GM13976 (cell line): ENCODE measurements around the gene TENT5D.
A peak's percentile ranks its signal among the peaks of the same experiment; 100 is the strongest.
"Not testable (repeated sequence)": the region's sequence is repeated elsewhere in the genome, so short reads cannot be mapped to it uniquely, and the experiment has no call there.

ENCODE experiments used
- DNase-seq: peaks from one replicate; pipeline ENCODE4 v3.0.0; 2012; ENCODE audit warnings: low spot score
- in situ Hi-C: fragments of 300-500 bp; cut with MboI; formaldehyde crosslinking; loops from one replicate; pipeline ENCODE4 v1.12.0; 2022; ENCODE audit warnings: low sequenced_read_pairs, mixed read lengths, inconsistent platforms; ENCODE audit not compliant: unreplicated experiment
- TF ChIP-seq, protein P1 (sequence below): IDR thresholded peaks from 2 replicates; pipeline ENCODE4 v1.5.1; 2012; ENCODE audit warnings: borderline replicate concordance, mild to moderate bottlenecking; ENCODE audit not compliant: insufficient read depth; ENCODE audit errors: extremely low read depth, missing control alignments, control extremely low read depth

TENT5D gene

DNA sequence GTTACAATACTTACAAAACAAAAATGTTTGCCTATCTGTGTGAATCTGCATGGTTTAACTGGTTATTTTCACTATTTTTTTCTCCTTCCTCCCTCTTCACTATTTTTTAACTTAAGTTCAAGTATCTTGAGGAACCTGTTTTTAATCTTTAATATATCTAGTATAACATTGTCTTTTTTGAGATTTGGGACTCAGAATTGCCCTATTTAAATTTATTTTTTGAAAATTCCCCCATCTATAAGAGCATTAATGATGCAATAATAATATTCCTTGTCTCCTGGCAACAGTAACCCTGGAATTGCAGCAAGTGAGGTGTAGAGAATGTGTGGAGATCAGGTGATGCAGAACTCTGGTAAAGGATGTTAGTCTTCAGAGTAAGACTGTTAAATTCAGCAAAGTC lies at the start of gene TENT5D:
TSS of gene TENT5D (plus strand) at position 301 of the 400 bp plus-strand sequence. CDS start 22,093 bp downstream, outside the sequence.
- no peak for DNase-seq
- TF ChIP-seq, protein P1, sequence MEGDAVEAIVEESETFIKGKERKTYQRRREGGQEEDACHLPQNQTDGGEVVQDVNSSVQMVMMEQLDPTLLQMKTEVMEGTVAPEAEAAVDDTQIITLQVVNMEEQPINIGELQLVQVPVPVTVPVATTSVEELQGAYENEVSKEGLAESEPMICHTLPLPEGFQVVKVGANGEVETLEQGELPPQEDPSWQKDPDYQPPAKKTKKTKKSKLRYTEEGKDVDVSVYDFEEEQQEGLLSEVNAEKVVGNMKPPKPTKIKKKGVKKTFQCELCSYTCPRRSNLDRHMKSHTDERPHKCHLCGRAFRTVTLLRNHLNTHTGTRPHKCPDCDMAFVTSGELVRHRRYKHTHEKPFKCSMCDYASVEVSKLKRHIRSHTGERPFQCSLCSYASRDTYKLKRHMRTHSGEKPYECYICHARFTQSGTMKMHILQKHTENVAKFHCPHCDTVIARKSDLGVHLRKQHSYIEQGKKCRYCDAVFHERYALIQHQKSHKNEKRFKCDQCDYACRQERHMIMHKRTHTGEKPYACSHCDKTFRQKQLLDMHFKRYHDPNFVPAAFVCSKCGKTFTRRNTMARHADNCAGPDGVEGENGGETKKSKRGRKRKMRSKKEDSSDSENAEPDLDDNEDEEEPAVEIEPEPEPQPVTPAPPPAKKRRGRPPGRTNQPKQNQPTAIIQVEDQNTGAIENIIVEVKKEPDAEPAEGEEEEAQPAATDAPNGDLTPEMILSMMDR = no peak
- in situ Hi-C loops = no loop called here

DNA sequence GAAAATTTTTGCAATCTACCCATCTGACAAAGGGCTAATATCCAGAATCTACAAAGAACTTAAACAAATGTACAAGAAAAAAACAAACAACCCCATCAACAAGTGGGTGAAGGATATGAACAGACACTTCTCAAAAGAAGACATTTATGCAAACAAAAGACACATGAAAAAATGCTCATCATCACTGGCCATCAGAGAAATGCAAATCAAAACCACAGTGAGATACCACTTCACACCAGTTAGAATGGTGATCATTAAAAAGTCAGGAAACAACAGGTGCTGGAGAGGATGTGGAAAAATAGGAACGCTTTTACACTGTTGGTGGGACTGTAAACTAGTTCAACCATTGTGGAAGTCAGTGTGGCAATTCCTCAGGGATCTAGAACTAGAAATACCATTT lies 34.6 kb upstream of the TENT5D start:
- in situ Hi-C loops, DNase-seq: not testable (repeated sequence)

DNA sequence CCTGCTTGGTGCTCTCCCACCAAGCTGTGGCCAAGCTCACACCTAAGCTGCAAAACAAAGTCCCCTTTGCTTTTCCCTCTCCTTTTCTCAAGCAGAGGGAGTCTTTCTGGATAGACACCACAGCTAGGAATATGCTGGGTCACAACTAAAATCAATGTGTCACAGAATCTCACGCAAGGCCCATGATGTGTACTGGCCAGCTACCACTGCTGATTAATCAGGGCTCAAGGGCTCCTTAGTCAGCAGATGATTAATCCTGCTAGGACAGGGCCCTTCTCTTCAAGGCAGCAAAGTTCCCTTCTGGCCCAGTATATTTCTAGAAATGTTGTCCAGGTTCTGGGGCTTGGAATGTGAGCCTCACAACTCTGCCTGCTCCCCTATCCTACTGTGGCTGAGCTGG lies 32.0 kb upstream of the TENT5D start:
- TF ChIP-seq, protein P1 = no peak
- DNase-seq = no peak
- in situ Hi-C loops = no loop called here

DNA sequence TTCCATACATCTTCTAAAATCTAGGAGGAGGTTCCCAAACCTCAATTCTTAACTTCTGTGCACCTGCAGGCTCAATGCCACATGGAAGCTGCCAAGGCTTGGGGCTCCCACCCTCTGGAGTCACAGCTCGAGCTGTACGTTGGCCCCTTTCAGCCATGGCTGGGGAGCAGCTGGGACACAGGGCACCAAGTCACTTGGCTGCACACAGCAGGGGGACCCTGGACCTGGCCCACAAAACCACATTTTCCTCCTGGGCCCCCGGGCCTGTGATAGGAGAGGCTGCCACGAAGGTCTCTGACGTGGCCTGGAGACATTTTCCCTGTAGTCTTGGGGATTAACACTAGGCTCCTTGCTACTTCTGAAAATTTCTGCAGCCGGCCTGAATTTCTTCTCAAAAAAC lies 8.2 kb upstream of the TENT5D start:
- in situ Hi-C loops = no loop called here
- no peak for DNase-seq
- TF ChIP-seq, protein P1 = no peak

DNA sequence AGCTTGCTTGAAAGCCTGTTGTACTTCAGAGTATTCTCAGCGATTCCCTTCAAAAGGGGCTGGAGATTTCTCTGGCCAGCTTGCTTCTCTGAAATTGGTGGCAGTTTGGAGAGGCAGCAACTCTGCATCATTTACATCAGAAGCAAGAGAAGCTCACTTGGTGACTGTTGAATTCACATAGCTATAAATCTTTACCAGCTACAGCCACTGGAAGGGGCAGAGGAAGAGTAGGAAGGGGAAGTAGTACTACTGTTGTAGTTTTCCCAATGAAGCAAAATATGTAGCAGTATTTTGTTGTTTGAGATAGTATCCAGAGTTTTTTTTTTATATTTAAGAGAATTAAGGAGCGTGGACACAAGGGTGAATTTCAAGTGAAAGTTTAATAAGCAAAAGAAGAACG lies 2.8 kb downstream of the TENT5D start:
- TF ChIP-seq, protein P1 = no peak
- DNase-seq = no peak
- in situ Hi-C loops = no loop called here

DNA sequence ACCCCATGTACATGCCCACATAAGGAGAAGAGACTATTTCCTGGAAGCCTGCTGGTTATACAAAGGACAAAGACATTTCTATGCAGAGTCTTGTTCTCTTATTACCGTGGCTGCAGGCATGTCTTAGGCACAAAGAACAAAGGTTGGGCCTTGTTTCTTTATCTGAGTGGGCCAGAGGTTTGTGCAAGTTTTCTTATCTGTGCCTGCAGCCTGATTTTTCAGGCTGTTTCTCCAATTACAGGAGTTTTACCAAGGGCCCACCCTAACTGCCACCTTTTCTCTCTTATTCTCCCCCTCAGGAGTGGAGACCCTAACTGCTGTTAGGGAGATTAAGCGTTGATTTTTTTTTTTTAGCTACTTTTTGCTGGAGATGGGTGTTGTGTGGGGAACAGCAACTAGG lies 3.5 kb downstream of the TENT5D start:
- TF ChIP-seq, protein P1 = no peak
- in situ Hi-C loops = no loop called here
- no peak for DNase-seq

DNA sequence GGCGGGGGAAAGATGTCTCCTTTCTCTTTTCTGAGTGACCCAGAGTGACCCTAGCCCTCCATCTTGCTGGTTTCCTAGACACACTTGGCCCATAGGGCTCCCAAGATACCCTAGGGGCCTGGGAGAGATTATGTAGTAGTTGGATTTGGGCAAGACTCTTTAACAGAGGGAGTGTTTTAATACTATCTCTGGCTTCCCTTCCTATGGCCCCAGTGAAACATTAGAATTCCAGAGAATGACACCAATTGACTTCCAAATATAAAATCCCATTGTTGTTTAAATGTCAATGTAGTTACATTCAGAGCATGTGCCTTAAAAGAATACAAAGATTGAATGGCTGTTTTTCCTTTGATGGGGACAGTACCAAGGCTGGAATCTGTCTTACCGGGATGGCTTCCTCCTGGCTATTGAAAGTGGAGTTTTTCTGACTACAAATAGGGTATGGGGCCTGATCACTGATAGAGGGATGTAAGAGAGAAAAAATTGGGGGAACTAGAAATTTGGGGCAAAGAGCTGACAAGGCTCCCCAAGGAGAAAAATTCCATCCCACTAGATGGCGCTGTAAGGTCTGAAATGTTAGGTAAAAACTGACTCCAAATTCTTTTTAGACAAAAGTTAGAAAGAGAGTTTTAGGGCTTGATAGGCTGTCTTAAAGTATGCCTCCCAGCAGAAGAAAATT lies 10.7 kb downstream of the TENT5D start:
- peak; percentile 0 for DNase-seq

More for the DNA sequence above, 10.7 kb downstream of the TENT5D start:
- TF ChIP-seq, protein P1 = peak; percentile 14
- in situ Hi-C loops = no loop called here
